HG03064 (cell line): Measurements from ENCODE around the gene SLC5A3.

ENCODE experiments used
- ATAC-seq: cut with Tn5 transposase; IDR thresholded peaks from one replicate; pipeline ENCODE4 v1.9.1; 2021; ENCODE audit warnings: low read depth; ENCODE audit not compliant: unreplicated experiment

Gene SLC5A3

DNA sequence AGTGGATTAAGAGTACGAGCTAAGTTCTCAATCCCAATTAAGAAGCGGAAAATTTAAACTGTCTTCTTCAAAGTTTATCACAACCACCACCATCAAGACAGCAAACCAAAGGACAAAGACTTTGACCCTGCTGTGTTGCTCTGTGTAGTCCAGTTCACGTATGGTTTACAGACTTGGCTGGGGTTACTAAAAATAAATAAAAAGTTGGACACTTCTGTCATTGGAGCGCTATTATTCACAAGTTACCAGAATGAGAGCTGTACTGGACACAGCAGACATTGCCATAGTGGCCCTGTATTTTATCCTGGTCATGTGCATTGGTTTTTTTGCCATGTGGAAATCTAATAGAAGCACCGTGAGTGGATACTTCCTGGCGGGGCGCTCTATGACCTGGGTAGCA, 21.6 kb downstream of the SLC5A3 start:
- ATAC-seq, result no peak

DNA sequence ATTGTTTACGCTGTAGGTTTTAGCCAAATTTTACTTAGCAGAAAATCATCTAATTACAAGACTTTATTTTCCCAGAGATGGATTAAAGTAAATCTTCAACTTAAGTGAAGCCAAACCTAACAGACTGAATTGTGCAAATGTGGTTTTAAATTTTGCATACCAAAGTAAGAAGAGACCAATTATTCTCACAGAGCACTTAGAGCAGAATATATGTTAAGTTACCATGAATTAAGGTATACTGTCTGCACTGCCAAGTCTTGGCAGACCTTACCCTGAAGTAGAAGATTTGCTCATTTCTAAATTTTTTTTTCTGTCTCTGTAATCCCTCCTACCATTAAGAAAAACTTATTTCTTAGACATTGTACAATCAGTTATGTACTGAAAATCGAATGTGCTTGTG, 24.1 kb downstream of the SLC5A3 start:
- ATAC-seq, result no peak

DNA sequence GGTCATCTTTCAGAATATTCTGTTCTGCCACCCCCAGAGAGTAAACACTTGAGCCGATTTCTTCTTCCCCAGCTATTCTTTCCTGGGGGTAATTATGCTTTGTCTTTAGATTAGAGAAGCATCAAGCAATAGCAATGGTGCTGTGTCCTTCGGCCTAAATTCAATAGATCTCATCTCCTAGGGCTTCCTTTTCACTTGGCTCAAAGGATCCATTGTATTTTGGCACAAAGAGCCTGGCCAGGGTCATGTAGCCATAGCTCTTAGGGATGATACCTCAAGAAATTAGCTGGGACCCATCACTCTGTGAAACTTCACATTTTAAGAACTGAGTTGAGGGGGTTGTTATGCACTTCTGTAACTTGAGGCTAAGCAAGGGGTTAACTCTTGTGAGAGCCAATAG, 27.0 kb downstream of the SLC5A3 start:
- no peak for ATAC-seq

DNA sequence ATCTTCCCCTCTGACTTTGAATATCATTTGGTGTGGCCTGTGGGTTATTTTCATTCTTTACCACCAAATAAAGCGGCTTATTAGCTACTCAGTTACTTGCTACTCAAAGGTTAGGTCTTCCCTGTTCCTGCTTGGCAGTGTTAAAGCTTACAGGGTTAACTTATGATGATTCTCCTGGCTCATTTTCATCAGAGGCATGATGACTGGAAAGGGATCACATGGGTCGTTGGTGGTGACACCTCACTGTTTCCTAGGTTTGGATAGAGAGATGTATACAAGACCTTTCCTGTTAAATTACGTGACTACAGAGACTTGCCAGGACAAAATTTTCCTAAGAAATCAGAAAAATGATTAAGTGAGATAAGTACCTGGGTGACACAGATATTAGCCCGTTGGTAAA, 27.4 kb downstream of the SLC5A3 start:
- ATAC-seq, result no peak

DNA sequence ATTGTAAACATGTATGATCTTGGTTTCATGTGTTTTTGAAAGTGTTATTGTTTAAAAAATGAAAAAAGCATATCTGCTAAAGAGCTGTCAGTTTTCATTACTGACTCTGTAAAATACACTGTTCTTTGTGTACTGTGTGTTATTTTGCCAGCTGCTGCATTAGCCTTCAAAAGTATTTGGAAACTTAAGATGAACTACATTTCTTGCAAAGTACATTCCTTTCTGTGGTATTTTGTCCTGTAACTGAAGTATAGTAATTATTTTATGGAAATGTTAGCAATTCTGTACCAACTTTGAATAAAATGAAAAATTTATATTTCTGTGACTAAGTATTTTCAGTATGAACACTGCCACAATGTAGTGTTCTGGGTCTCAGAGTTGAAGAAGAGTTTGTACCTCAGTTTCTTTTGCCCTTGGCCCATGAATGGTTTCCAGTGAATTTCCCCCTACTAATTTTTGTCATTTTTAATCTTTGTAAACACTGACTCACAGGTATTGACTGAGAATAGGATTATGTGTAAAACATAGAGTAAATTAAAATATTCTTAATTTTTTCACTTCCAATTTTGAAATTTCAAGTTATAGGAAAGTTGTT, 32.7 kb downstream of the SLC5A3 start:
- no peak for ATAC-seq

DNA sequence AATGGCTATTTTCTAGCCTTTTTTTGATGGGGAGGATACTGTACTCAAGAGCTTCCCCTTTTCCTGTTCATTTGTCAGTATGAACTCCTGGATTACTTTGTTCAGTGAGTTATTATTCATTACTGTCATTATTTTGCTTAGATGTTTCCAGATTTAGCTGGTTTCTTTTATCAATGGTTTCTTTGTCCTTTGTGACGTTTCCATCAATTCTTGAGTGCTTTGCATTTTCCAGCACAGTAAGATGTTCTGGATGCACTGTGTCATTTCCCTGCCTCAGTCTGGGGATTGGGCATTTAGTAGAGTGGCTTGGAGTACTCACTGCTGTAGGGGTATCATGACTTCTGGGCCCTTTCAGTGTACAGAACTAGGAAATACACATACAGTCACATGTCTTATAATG, 34.2 kb downstream of the SLC5A3 start:
- no peak for ATAC-seq

DNA sequence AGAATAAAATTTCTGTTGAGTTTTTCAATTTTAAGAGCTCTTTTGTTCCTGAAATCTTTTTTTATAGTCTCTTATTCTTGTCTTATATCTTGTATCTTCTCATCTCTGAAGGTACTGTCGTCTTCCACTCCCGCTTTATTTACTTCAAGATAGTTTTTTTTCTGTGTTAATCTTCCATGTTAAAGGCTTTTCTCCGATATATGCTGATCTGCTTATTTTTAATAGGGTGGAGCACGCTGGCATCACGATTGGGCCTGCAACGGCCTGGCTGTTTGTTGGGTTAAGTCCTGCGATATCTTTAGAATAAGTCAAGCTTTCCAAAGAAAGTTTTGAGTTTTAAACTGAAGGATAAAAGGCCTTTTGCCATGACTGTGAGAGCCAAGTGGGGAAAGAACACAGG, 35.7 kb downstream of the SLC5A3 start:
- no peak for ATAC-seq

DNA sequence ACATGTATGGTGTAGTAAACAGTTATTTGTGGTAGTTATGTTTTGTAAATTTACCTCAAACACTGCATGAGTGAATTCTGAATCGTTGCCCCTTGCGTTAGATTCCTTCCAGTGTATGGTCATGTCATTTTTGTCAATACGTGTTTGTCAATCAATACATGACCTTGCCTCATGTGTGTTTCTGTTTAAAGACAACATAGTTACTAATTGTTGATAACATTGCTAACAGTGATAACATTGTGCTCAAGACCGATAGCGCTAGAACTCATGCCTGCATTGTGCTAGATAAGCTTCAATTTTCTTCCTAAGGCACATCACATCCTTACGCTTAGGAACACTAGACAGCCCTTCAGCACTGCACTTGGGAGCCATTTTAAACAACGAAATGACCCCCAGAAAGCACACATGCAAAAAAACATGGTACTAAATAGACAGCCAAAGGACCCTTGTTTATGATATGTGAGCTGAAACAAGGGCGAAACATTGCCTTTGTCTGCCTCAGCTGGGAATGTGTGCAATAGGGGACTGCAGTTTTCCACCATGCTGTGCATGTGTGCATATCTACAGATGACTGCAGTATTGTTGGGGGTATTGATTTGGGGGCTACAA, 37.3 kb downstream of the SLC5A3 start:
- no peak for ATAC-seq

DNA sequence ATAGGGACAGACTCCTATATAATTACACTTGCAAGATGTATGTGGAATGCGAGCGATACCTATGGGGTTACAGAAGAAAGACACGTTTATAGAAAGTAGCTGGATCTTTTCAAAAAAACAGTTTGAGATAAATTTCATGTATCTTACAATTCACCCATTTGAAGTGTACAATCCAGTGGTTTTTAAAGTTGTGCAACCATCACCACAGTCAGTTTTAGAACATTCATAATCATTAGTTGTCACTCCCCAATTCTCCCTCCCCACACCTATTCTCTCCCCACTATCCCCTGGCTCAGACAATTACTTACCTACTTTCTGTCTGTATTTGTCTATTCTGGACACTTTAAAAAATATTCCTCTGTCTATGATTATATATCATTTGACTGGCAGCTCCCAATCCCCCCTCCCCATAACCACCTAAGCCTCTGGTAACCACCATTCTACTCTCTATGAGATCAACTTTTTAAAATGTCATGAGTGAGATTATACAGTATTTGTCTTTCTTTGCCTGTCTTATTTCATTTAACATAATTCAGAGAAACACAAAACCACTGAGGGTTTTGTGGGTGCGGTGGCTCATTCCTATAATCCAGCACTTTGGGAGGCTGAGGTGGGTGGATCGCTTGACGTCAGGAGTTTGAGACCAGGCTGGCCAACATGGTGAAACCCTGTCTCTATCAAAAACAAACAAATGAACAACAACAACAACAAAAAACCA, 39.1 kb downstream of the SLC5A3 start:
- no peak for ATAC-seq

DNA sequence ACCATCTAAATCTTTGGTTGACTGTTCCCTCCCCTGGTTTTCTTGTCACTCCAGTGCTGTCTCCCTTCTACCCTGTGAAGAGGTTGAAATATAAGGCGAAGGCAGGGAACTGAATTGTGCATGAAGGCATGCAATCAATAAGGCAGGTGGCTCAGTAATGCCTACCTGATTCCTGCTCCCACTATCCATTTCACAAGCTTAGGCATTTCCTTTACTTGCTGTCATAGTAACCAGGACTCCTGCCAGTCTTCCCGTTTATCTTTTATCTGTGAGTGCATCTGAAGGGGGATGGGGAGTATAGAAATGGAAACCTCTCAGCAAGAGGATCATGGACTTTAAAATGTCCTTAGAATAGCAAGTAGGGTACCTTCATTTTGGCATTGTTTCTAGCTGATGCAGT, 40.5 kb downstream of the SLC5A3 start:
- no peak for ATAC-seq

DNA sequence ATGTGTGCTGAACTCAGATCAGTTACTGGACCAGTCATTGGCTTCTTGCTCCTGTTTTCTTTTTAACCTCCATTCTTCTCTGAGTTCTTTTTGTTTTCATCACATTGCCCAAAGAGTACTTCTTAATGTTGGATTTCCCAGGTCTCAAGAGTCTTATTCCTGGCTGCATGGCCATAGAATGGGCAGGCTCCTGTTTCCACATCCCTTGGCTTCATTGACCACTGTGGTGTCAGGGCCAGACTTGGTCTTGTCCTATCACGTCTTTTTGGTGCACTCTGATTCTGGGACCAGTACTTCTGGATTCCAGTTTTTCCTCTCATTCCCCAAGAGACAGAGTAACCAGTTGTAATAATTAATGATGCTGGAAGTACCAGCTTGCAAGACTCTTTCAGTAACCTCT, 41.8 kb downstream of the SLC5A3 start:
- ATAC-seq, result no peak

DNA sequence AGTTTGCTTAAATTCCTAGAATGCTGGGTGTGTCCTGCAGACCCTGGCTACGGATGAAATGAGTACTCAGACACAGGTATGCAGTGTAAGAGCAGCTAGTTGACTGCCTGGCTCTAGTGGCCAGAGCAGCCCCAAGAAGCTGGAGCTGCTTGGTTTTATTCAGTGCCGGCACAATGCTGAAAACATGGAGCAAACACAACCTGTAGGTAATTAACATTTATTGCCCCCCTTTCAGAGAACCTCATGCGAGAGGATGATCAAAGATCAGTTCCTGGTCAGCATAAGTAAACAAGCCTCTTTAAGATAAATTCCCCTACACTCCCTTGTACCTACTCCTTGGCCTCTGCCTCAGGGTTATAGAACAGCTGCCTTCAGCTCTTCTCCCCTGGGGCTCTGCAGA, 43.2 kb downstream of the SLC5A3 start:
- ATAC-seq, result no peak

DNA sequence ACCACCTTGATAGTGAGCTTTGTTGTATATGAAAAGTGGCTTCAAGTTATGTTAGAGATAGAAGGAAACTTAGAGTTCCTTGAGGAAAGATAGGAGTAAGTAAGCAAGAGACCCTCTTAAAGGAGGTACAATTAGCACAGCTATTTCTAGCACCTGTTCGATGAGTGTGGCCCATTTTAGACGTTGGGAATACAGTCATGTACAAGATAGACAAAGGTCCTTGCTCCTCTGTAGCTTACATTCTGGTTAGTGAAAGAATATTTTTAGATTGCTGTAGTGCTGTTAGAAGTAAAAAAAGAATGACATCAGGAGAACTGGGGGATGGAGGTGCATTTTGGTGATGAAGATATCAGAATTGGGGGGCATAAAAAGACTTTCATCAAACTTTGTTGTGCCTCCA, 47.5 kb downstream of the SLC5A3 start:
- no peak for ATAC-seq

DNA sequence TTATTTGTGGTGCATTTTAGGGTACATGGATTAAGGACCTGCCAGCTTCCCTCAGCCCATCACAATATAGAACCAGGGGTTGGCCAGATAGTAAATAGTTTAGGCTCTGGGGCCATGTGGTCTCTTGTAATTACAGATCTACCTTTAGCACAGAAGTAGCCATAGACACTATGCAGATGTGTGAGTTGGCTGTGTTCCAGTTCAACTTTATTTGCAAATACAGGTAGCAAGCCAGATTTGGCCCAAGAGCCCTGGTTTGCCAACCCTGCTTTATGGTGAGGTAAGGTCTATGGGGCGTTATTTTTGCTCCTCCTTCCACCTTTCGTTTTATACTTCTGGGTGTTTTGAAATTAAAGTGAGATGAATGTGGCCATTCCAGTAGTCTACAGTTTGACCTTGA, 48.7 kb downstream of the SLC5A3 start:
- no peak for ATAC-seq
